CD4-positive, CD25-positive, alpha-beta regulatory T cell (primary cell): ENCODE results near the gene ASAP3. TPM values are rescaled to one million over a fixed set of nuclear protein-coding genes. Genes with fewer than 3 reads are reported as not detected.

Experiments
- ATAC-seq, 2 donors: fragments of 150-1000 bp; cut with Tn5 transposase; one replicate each; pipeline ENCODE4 v1.10.0; 2021; ENCODE audit warnings: low read depth in 2 of 2, moderate number of reproducible peaks in 2 of 2, moderate library complexity in 1 of 2
- DNase-seq, 3 donors: peaks; one replicate each; pipeline versions ENCODE4 v3.0.0 to v3.0.0-alpha.2; 2012 to 2022; ENCODE audit warnings: mixed read lengths in 1 of 3
- H3K27ac ChIP-seq: one replicate; pipeline ENCODE4 v1.7.0; 2013; ENCODE audit warnings: mild to moderate bottlenecking, low read length; ENCODE audit not compliant: insufficient read depth, poor library complexity, severe bottlenecking
- H3K27me3 ChIP-seq: one replicate; pipeline ENCODE4 v1.7.0; 2013; ENCODE audit warnings: low read length; ENCODE audit not compliant: control insufficient read depth, insufficient read depth
- H3K36me3 ChIP-seq: one replicate; pipeline ENCODE4 v1.7.0; 2013; ENCODE audit warnings: mild to moderate bottlenecking, low read length, moderate library complexity; ENCODE audit not compliant: control insufficient read depth, insufficient read depth
- H3K4me1 ChIP-seq: 2 replicates; pipeline ENCODE4 v1.7.0; 2013; ENCODE audit warnings: mild to moderate bottlenecking, low read length; ENCODE audit not compliant: insufficient read depth, control insufficient read depth, poor library complexity, severe bottlenecking
- H3K4me3 ChIP-seq: one replicate; pipeline ENCODE4 v1.7.0; 2013; ENCODE audit warnings: low read depth, mild to moderate bottlenecking, low read length, moderate library complexity
- H3K9me3 ChIP-seq, 2 experiments: 1 replicate in 1 of 2; 2 replicates in 1 of 2; pipeline ENCODE4 v1.7.0; 2013; ENCODE audit warnings: low read length in 2 of 2, mild to moderate bottlenecking in 1 of 2, moderate library complexity in 1 of 2; ENCODE audit not compliant: control insufficient read depth in 2 of 2
- H3K27ac Mint-ChIP-seq, 3 donors: one replicate each; pipeline ENCODE4 v1.8.0; 2020 to 2022; ENCODE audit warnings: mild to moderate bottlenecking in 3 of 3, mixed read lengths in 3 of 3, moderate library complexity in 2 of 3
- H3K27me3 Mint-ChIP-seq: one replicate; pipeline ENCODE4 v1.8.0; 2022; ENCODE audit warnings: mild to moderate bottlenecking, mixed read lengths
- H3K36me3 Mint-ChIP-seq: one replicate; pipeline ENCODE4 v1.8.0; 2020; ENCODE audit warnings: mixed read lengths
- H3K4me1 Mint-ChIP-seq, 4 donors: one replicate each; pipeline ENCODE4 v1.8.0; 2020 to 2022; ENCODE audit warnings: mixed read lengths in 4 of 4, mild to moderate bottlenecking in 1 of 4
- H3K4me3 Mint-ChIP-seq, 4 donors: one replicate each; pipeline ENCODE4 v1.8.0; 2020 to 2022; ENCODE audit warnings: mild to moderate bottlenecking in 4 of 4, mixed read lengths in 4 of 4, moderate library complexity in 3 of 4
- H3K9me3 Mint-ChIP-seq, 7 donors: one replicate each; pipeline ENCODE4 v1.8.0; 2020 to 2022; ENCODE audit warnings: mixed read lengths in 7 of 7, mild to moderate bottlenecking in 3 of 7, moderate library complexity in 2 of 7
- polyA plus RNA-seq, 4 donors: library from polyadenylated mRNA; unstranded; fragments of 300-500 nt; fragmentation: Illumina TruSeq; gene quantifications; one replicate each; pipeline ENCODE4 v1.2.3, GENCODE V29; 2021
- total RNA-seq: library from RNA; stranded (reverse); gene quantifications from one replicate; pipeline ENCODE4 v1.2.3, GENCODE V29; 2022

ASAP3 gene
- total and polyA plus RNA-seq, 5 donors from 2014 or later = 0.23 to 2.3 (median 0.49) TPM; not detected in 1

DNA sequence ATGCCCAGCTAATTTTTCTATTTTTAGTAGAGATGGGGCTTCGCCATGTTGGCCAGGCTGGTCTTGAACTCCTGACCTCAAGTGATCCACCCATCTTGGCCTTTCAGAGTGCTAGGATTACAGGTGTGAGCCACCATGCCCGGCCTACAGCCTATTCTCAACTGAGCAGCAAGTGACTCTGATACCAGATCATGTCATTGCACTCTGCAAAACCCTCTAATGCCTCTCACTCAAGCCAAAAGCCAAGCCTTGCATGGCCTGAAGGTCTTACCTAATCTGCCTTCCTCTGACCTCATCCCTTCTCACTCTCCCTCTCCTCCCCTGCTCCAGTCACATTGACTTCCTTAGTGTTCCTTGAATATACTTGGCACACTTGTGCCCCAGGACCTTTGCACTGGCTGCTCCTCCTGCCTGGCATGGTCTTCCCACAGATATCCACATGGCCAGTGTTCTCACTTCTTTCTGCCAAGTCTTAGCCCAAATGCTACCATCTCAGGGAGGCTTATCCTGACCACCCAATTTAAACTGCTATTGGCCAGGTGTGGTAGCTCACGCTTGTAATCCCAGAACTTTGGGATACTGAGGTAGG lies 8.2 kb upstream of the ASAP3 start:
- no peaks in the 10 kb centered on the region for H3K36me3 ChIP-seq
- H3K27me3 ChIP-seq = peaks cover 5% of the 10 kb centered on the region
- Mint-ChIP-seq H3K27me3 (peaks cover 8% of the 10 kb centered on the region), H3K4me1 (peaks cover 0 to 5% (median 0%) of the 10 kb centered on the region in 4 donors), H3K9me3 (no peaks in the 10 kb centered on the region), H3K36me3 (no peaks in the 10 kb centered on the region), H3K4me3 (no peak overlapping the region), H3K27ac (no peak overlapping the region)
- no peak overlapping the region for H3K4me3 ChIP-seq
- no peaks in the 10 kb centered on the region for H3K9me3 ChIP-seq
- ATAC-seq = no peak
- peaks cover 3% of the 10 kb centered on the region for H3K4me1 ChIP-seq
- H3K27ac ChIP-seq = no peak overlapping the region
- DNase-seq = no peak

GRCh38 chr1:23489842-23490241 lies 5.9 kb upstream of the ASAP3 start:
- H3K4me3 Mint-ChIP-seq = no peak overlapping the region
- H3K27ac ChIP-seq = no peak overlapping the region
- H3K36me3 Mint-ChIP-seq = no peaks in the 10 kb centered on the region
- H3K4me1 Mint-ChIP-seq = peaks cover 0 to 9% (median 5%) of the 10 kb centered on the region in 4 donors
- H3K9me3 Mint-ChIP-seq = no peaks in the 10 kb centered on the region
- H3K4me3 ChIP-seq = no peak overlapping the region
- H3K27me3 Mint-ChIP-seq = peaks cover 23% of the 10 kb centered on the region
- H3K4me1 ChIP-seq = peaks cover 3% of the 10 kb centered on the region
- no peaks in the 10 kb centered on the region for H3K9me3 ChIP-seq
- ATAC-seq = no peak
- peaks cover 5% of the 10 kb centered on the region for H3K27me3 ChIP-seq
- H3K36me3 ChIP-seq = no peaks in the 10 kb centered on the region
- no peak for DNase-seq
- no peak overlapping the region for H3K27ac Mint-ChIP-seq

- H3K27me3 Mint-ChIP-seq = peaks cover 56% of the 10 kb centered on the region
- H3K9me3 Mint-ChIP-seq = peaks cover 0 to 2% (median 0%) of the 10 kb centered on the region in 7 donors
- H3K4me1 Mint-ChIP-seq = peaks cover 7 to 26% (median 18%) of the 10 kb centered on the region in 4 donors
- no peak for ATAC-seq
- H3K9me3 ChIP-seq = no peaks in the 10 kb centered on the region
- no peaks in the 10 kb centered on the region for H3K36me3 ChIP-seq
- peak overlapping the region; percentile 51 for H3K4me3 ChIP-seq
- H3K27me3 ChIP-seq = peaks cover 10% of the 10 kb centered on the region
- no peaks in the 10 kb centered on the region for H3K36me3 Mint-ChIP-seq
- H3K27ac Mint-ChIP-seq = peak overlapping the region in 2 of 3 donors; percentile 52 to 81
- H3K27ac ChIP-seq = peak overlapping the region; percentile 23
- no peak for DNase-seq
- H3K4me1 ChIP-seq = peaks cover 21% of the 10 kb centered on the region
- peak overlapping the region; percentile 71 to 92 (median 88) for H3K4me3 Mint-ChIP-seq
Measured at GRCh38 chr1:23485002-23485332, 988 bp upstream of the ASAP3 start.

GRCh38 chr1:23484253-23485001 lies 448 bp upstream of the ASAP3 start:
- DNase-seq = peak; percentile 88 to 96 (median 90)
- Mint-ChIP-seq H3K27me3 (peaks cover 56% of the 10 kb centered on the region), H3K27ac (peak overlapping the region; percentile 29 to 81 (median 52)), H3K36me3 (no peaks in the 10 kb centered on the region), H3K9me3 (peaks cover 0 to 2% (median 0%) of the 10 kb centered on the region in 7 donors), H3K4me3 (peak overlapping the region; percentile 71 to 92 (median 88)), H3K4me1 (peaks cover 7 to 26% (median 18%) of the 10 kb centered on the region in 4 donors)
- Histone ChIP-seq H3K27me3 (peaks cover 10% of the 10 kb centered on the region), H3K36me3 (no peaks in the 10 kb centered on the region), H3K4me3 (peak overlapping the region; percentile 51), H3K9me3 (no peaks in the 10 kb centered on the region), H3K27ac (peak overlapping the region; percentile 23), H3K4me1 (peaks cover 21% of the 10 kb centered on the region)
- peak; percentile 91 to 93 for ATAC-seq

- peaks cover 7 to 26% (median 18%) of the 10 kb centered on the region in 4 donors for H3K4me1 Mint-ChIP-seq
- H3K27me3 ChIP-seq = peaks cover 6% of the 10 kb centered on the region
- H3K9me3 ChIP-seq = no peaks in the 10 kb centered on the region
- no peaks in the 10 kb centered on the region for H3K36me3 ChIP-seq
- no peak overlapping the region for H3K27ac ChIP-seq
- DNase-seq (no peak), ATAC-seq (no peak)
- no peaks in the 10 kb centered on the region for H3K36me3 Mint-ChIP-seq
- H3K4me1 ChIP-seq = peaks cover 21% of the 10 kb centered on the region
- peaks cover 0 to 2% (median 0%) of the 10 kb centered on the region in 7 donors for H3K9me3 Mint-ChIP-seq
- peak overlapping the region in 3 of 4 donors; percentile 27 to 95 (median 85) for H3K4me3 Mint-ChIP-seq
- peaks cover 53% of the 10 kb centered on the region for H3K27me3 Mint-ChIP-seq
- H3K27ac Mint-ChIP-seq = no peak overlapping the region
- H3K4me3 ChIP-seq = no peak overlapping the region
Measured at GRCh38 chr1:23481904-23482303, 2.1 kb downstream of the ASAP3 start.

- peaks cover 21% of the 10 kb centered on the region for H3K4me1 ChIP-seq
- Mint-ChIP-seq H3K9me3 (peaks cover 0 to 2% (median 0%) of the 10 kb centered on the region in 7 donors), H3K4me3 (peak overlapping the region in 3 of 4 donors; percentile 21 to 95 (median 92)), H3K27ac (no peak overlapping the region), H3K4me1 (peaks cover 7 to 26% (median 17%) of the 10 kb centered on the region in 4 donors), H3K36me3 (no peaks in the 10 kb centered on the region), H3K27me3 (peaks cover 53% of the 10 kb centered on the region)
- DNase-seq = no peak
- no peaks in the 10 kb centered on the region for H3K9me3 ChIP-seq
- no peak overlapping the region for H3K4me3 ChIP-seq
- H3K27ac ChIP-seq = no peak overlapping the region
- no peaks in the 10 kb centered on the region for H3K36me3 ChIP-seq
- peaks cover 6% of the 10 kb centered on the region for H3K27me3 ChIP-seq
- ATAC-seq = no peak
Measured at GRCh38 chr1:23481026-23481597, 2.9 kb downstream of the ASAP3 start.

GRCh38 chr1:23480187-23481025 lies 3.6 kb downstream of the ASAP3 start:
- no peaks in the 10 kb centered on the region for H3K36me3 Mint-ChIP-seq
- peaks cover 0 to 2% (median 0%) of the 10 kb centered on the region in 7 donors for H3K9me3 Mint-ChIP-seq
- H3K27me3 Mint-ChIP-seq = peaks cover 51% of the 10 kb centered on the region
- peaks cover 7 to 24% (median 16%) of the 10 kb centered on the region in 4 donors for H3K4me1 Mint-ChIP-seq
- H3K4me3 ChIP-seq = no peak overlapping the region
- H3K4me3 Mint-ChIP-seq = peak overlapping the region in 3 of 4 donors; percentile 42 to 95 (median 92)
- H3K4me1 ChIP-seq = peaks cover 21% of the 10 kb centered on the region
- no peaks in the 10 kb centered on the region for H3K36me3 ChIP-seq
- no peak overlapping the region for H3K27ac ChIP-seq
- peak overlapping the region in 1 of 3 donors; percentile 4 for H3K27ac Mint-ChIP-seq
- H3K27me3 ChIP-seq = peaks cover 6% of the 10 kb centered on the region
- H3K9me3 ChIP-seq = no peaks in the 10 kb centered on the region
- DNase-seq (no peak), ATAC-seq (no peak)
